Left cardiac atrium (tissue), 4 donors: ENCODE data around the gene ARL5A. TPM values are rescaled to one million over a fixed set of nuclear protein-coding genes. Genes with fewer than 3 reads are reported as not detected.
A peak's percentile ranks its signal among the peaks of the same experiment; 100 is the strongest.

ENCODE experiments used
- ATAC-seq, 2 donors: fragments of 200-7000 bp; cut with Tn5 transposase; one replicate each; pipeline ENCODE4 v1.9.1; 2020; ENCODE audit warnings: mild to moderate bottlenecking in 2 of 2, moderate library complexity in 2 of 2
- DNase-seq: peaks from one replicate; pipeline ENCODE4 v3.0.0-alpha.2; 2020
- intact Hi-C, 2 donors: fragments of 100-400 bp; cut with DNase I; formaldehyde crosslinking; loops; one replicate each; pipeline versions ENCODE4 v1.14.1 to v1.15.1; 2022 to 2023
- total RNA-seq, 2 donors: library from RNA; stranded (reverse); fragmentation: NEBNext Ultra II Directional; extraction: Animal tissue kit (Norgen Biotek cat#: 25700); gene quantifications; one replicate each; pipeline ENCODE4 v1.2.1, GENCODE V29; 2021
- donor health status: DM: no; HTN: yes; CAD: no.
- donor health status: DM: no; HTN: yes; CAD: no; lungs with severe emphysema.
- donor health status: DM: yes; HTN: yes; CAD: no.
- donor health status: Dilated cardiomyopathy.

The ARL5A gene
- total RNA-seq, 2 donors from 2014 or later = 64.4 to 82.9 TPM

DNA sequence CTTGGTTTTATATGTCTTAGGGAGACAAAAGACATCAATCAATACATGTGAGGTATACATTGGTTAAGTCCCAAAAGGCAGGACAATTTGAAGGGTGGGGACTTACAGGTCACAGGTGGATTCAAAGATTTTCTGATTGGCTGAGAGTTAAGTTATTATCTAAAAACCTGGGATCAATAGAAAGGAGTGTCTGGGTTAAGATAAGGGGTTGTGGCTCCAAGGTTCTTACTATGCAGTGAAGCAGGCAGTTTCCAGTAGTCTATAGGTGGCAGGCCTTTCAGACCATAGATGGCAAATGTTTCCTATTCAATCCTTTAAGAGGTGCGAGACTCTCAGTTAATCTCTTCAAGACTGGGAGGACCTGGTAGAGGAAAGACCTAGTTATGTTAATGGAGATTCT, 51.9 kb downstream of the ARL5A start:
- ATAC-seq (no peak), DNase-seq (no peak)
- intact Hi-C loops = no loop called here

DNA sequence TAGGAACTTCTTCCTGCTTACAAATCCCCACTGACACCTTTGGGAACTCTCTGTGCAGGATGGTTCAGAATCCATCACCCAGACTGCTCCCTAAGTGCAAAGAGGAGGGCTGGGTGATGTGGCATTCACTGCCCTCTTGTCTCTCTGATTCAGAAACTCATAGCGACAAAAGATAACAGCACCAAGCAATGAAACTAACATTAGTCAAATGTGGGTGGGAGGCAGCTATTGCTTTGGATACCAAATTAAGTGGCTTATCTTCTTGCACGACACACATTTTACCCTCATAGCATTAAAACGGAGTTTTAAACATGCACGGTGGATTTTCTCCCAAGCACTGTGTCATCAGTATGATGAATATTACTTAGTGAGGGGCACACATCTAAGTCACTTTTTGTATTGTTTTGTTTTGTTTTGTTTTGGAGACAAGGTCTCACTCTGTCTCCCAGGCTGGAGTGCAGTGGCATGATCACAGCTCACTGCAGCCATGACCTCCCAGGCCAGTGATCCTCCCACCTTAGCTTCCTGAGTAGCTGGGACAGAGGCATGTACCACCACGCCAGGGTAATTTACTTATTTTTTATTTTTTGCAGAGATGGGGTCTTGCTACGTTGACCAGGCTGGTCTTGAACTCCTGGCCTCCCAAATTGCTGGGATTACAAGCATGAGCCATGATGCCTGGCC, 53.0 kb downstream of the ARL5A start:
- peak in 1 of 2 donors; percentile 72 for ATAC-seq
- intact Hi-C loops = no loop called here

DNA sequence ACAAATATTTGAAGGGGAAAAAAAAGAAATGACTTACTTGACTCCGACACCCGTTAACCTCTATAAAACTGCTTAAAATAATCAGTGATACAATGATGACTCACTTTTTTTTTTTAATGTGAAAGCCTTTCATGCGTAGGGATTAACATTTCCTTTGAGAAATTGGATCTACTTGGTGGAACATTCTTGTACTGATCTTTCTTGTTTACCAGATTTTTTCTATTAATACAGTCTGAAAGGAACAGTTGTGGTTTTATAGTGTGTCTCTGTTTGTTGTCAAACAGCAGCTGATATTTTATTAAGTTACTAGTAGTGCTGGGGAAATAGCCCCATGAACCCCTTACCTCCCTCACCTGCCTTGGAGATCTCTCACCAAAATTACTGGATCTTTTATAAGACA, 53.7 kb downstream of the ARL5A start:
- ATAC-seq (peak in 1 of 2 donors; percentile 48), DNase-seq (no peak)
- intact Hi-C loops = no loop called here

More for the DNA sequence above, 53.0 kb downstream of the ARL5A start:
- no peak for DNase-seq

DNA sequence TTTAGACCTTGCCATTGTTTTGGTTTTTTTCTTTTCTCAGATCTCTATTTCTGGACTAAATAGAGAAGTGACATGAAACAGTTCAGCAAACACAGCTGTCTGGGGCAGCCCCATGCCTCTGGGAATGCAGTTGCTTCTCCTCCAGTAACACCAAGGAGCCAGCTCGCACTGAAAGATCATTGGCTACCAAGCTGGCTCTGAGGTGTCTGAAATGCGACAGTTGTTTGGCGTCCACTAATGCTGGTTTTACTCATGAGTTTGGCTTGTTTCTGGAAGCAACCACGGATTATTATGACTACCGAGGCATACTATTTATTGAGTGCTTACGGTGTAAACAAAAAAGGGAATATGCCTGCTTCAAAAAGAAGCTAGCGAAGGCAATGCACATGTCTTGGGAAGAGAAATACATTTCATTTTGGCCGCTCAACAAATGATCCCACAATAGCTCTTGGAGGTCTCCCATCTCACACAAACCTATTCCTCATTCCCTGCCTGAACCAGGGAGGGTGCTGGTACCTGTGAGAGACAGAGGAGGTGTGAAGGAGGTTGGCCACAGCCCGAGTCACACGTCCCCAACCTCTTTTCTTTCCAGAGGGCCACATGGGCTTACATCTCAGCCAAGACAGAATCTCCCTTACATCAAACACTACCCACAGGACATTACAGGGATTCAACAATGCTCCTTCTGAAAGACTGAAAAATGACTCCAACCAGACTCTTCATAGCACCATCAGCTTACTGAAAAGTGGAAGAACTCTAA, 56.4 kb downstream of the ARL5A start:
- intact Hi-C loops = no loop called here
- peak; percentile 69 for DNase-seq

GRCh38 chr2:151770995-151771394, 57.2 kb downstream of the ARL5A start:
- ATAC-seq (no peak), DNase-seq (no peak)

More for the DNA sequence above, 56.4 kb downstream of the ARL5A start:
- peak; percentile 85 to 95 for ATAC-seq

GRCh38 chr2:151769606-151770005, 58.6 kb downstream of the ARL5A start:
- no peak for ATAC-seq
- intact Hi-C loops = no loop called here
- DNase-seq = no peak

More at GRCh38 chr2:151770995-151771394, 57.2 kb downstream of the ARL5A start:
- intact Hi-C loops = no loop called here

DNA sequence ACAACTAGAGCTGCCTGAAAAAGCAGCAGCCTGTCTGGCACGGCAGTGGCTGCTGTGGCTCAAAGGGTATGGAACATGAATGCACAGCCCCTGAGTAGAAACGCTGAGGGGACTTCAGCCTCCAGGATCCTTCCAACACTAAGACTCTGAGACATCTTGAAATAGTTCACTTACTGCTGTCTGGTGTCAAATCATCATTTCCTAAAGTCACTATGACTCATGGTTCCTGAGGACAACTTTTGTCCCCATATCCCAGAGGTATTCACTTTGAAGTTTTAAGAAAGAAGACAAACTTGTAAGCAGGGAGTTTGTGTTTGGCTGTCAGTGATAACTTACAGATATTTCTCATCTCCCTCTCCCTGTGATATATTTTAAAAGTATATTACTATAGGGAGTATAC, 60.7 kb downstream of the ARL5A start:
- ATAC-seq = no peak
- intact Hi-C loops = no loop called here
- no peak for DNase-seq

DNA sequence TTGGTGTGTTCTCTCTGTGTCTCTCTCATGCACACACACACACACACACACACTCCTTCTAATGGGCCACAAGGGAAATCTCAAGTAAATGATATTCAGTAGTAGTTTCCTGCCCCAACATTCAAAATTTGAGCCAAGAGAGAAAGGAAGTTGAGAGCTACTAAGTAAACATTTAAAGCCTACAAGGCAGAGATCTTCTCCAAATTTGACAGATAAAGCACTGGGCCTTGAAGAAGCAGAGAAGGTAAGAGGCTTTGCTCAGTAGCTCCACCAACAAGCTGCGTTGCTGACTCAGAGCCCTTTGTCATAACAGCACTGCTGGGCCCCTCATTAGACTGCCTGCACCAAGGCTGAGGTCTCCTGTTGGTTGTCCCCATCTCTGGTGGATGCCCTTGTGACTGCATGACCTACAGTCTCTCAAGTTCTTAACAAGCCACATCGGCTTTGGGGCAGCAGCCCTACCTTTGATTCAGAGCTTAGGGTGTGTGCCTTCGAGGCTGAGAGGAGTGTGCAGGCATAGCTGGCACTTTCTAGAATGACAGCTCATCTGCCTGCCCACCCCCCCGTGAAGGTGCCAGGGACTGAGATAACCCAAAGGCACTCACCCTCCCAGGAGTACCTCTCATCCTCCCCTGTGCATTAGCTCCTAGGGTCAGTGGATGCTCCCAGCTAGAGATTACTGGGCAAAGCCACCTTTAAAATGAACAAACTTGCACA, 61.6 kb downstream of the ARL5A start:
- intact Hi-C loops = no loop called here
- ATAC-seq (peak in 1 of 2 donors; percentile 31), DNase-seq (no peak)

DNA sequence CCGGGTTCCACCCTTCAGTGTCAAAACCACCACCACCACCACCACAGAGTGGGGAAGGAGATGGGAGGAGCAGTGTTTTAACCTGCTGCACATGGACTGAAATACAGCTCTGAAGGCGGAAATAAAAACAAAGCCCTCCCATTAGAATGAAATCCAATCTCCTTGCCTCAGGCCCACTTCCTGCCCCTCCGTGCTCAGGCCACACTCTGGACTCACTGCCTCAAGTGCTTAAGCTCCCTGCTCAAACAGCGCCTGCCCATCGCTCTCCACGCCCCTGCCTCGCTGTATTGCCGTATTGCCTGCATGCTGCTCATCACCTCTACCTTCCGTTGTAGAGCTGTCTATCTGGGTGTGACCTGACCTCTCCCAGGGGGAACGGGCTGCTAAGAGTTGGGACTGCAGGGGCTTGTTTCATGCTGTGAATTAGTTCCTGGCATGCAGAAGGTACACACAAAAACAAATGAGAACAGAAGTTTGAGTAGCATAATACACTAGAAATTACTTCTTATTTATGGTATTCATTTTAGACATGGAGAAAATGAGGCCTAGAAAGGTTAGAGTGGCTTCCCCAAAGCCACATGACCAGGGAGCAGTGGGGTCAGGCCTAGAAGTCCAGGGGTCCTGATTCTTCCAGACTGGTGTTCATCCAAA, 62.3 kb downstream of the ARL5A start:
- DNase-seq (no peak), ATAC-seq (peak in 1 of 2 donors; percentile 22)
- intact Hi-C loops = no loop called here

GRCh38 chr2:151762694-151763093, 65.5 kb downstream of the ARL5A start:
- intact Hi-C loops = no loop called here
- DNase-seq (no peak), ATAC-seq (no peak)

- intact Hi-C loops = no loop called here
- no peak for ATAC-seq
- DNase-seq = no peak
Observed at GRCh38 chr2:151761687-151762086, 66.5 kb downstream of the ARL5A start.

DNA sequence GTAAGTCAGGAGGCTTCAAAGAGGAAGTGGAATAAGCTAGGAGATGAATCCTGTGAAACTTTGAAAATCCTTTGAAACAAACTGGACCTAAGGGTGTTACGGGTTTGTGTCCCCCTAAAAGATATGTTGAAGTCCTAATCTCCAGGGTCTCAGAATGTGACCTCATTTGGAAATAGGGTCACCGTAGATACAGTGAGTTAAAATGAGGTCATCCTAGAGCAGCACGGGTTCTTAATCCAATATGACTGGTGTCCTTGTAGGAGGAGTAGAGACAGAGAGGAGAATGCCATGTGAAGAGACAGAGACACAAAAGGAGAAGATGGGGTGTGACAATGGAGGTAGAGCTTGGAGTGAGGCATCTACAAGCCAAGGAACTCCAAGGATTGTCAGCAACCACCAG, 67.0 kb downstream of the ARL5A start:
- no peak for ATAC-seq
- DNase-seq = no peak
- intact Hi-C loops = no loop called here

DNA sequence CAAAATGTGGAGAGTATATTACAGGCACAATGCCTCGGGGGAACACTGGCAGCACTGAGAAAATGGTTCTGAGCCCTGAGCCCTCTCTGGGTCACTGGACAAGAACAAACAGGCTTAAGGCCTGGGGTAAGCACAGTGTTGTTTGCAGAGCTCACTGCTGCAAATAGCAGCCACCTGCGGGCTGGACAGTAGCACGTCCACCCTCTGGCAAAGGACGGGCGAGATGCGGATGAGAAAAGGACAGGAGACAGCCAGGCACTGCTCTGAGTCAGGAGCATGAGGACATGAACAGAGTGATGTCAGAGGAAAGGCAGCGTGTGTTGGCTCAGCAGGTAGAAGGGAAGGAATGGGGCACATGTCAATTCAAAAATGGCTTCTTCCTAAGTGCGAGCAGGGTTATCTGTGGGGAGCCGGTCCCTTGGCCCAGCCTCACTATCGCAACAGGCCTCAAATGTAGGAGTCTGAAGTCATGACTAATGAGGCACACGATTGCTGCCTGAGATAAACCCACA, 68.0 kb downstream of the ARL5A start:
- ATAC-seq (peak; percentile 42 to 89), DNase-seq (no peak)
- intact Hi-C loops = no loop called here

- ATAC-seq = no peak
- no peak for DNase-seq
- intact Hi-C loops = no loop called here
Observed at GRCh38 chr2:151758744-151759143, 69.5 kb downstream of the ARL5A start.

- intact Hi-C loops = no loop called here
- ATAC-seq = no peak
- DNase-seq = no peak
Observed at GRCh38 chr2:151757861-151758260, 70.4 kb downstream of the ARL5A start.

DNA sequence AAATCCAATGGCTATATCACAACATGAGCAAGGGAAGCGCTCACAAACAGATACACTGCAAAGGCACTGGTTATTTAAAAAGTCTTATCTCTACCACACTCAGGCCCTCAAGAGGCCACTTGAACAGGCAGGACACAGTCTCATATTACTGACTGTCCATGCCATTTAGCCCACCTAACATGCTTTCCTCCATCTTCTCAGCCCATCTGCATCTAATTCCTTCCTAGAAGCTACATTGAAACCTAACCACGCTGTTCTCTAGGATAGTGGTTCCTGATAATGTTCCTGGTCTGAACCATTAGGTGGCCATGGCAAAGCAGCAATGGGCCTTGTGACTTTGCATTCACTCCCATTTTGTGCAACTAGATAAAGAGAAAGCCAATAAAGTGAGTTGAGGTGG, 71.4 kb downstream of the ARL5A start:
- peak; percentile 71 to 88 for ATAC-seq
- no peak for DNase-seq
- intact Hi-C loops = no loop called here

GRCh38 chr2:151754253-151754897, 73.8 kb downstream of the ARL5A start:
- peak in 1 of 2 donors; percentile 38 for ATAC-seq
- intact Hi-C loops = no loop called here
- no peak for DNase-seq

- intact Hi-C loops = no loop called here
Observed at GRCh38 chr2:151753540-151753939, 74.7 kb downstream of the ARL5A start.

More at GRCh38 chr2:151753540-151753939, 74.7 kb downstream of the ARL5A start:
- DNase-seq (no peak), ATAC-seq (peak in 1 of 2 donors; percentile 37)
